Urinary bladder (tissue), 4 donors: ENCODE measurements around the gene LARGE1. TPM values are rescaled to one million over a fixed set of nuclear protein-coding genes. Genes with fewer than 3 reads are reported as not detected.
"Not testable (repeated sequence)": the region's sequence is repeated elsewhere in the genome, so short reads cannot be mapped to it uniquely, and the experiment has no call there.

Experiments
- DNase-seq: peaks from one replicate; pipeline ENCODE4 v3.0.0-alpha.2; 2015; ENCODE audit errors: extremely low spot score
- H3K27ac ChIP-seq: one replicate; pipeline ENCODE4 v1.5.1; 2013; ENCODE audit warnings: low read depth, mild to moderate bottlenecking, moderate library complexity
- H3K36me3 ChIP-seq: one replicate; pipeline ENCODE4 v1.6.1; 2013; ENCODE audit warnings: mild to moderate bottlenecking, moderate library complexity; ENCODE audit not compliant: insufficient read depth
- H3K4me1 ChIP-seq: one replicate; pipeline ENCODE4 v1.6.1; 2013; ENCODE audit warnings: mild to moderate bottlenecking, moderate library complexity; ENCODE audit not compliant: insufficient read depth
- H3K4me3 ChIP-seq: one replicate; pipeline ENCODE4 v1.5.1; 2013; ENCODE audit warnings: low read depth, low read length
- WGBS: extraction: QIAGEN DNeasy Blood & Tissue Kit; methylation state at CpG from one replicate; pipeline ENCODE4 v1.1.7; 2013; 5-methylcytosine and 5-hydroxymethylcytosine counted together
- polyA plus RNA-seq: library from polyadenylated mRNA; stranded (reverse); fragments of 200-250 nt; gene quantifications from one replicate; pipeline ENCODE4 v1.2.3, GENCODE V29; 2013
- total RNA-seq: library from RNA; depleted of rRNA; stranded (reverse); fragments of >200 nt; gene quantifications from one replicate; pipeline ENCODE4 v1.2.3, GENCODE V29; 2014
- donor health status: healthy with polysubstance abuse.
- donor health status: healthy.

Gene LARGE1
- total and polyA plus RNA-seq, 2 donors: 27.9 to 34.5 TPM

- Histone ChIP-seq H3K4me3 (no peak overlapping the region), H3K27ac (no peak overlapping the region), H3K4me1 (no peaks in the 10 kb centered on the region), H3K36me3 (no peaks in the 10 kb centered on the region)
- 43% methylated on average over 3 of the region's 3 CpGs for WGBS
- no peak for DNase-seq
Observed at GRCh38 chr22:33569559-33569958, 350.7 kb downstream of the LARGE1 start.

- 27% methylated on average over 4 of the region's 4 CpGs for WGBS
- DNase-seq: no peak
- no peak overlapping the region for H3K4me3 ChIP-seq
Observed at GRCh38 chr22:33569018-33569417, 351.3 kb downstream of the LARGE1 start.

GRCh38 chr22:33566495-33566894, 353.8 kb downstream of the LARGE1 start:
- H3K27ac ChIP-seq, DNase-seq, H3K4me1 ChIP-seq, H3K4me3 ChIP-seq, H3K36me3 ChIP-seq: not testable (repeated sequence)
- WGBS: 90% methylated on average over 6 of the region's 6 CpGs

More at GRCh38 chr22:33569018-33569417, 351.3 kb downstream of the LARGE1 start:
- Histone ChIP-seq H3K4me1 (no peaks in the 10 kb centered on the region), H3K27ac (no peak overlapping the region), H3K36me3 (no peaks in the 10 kb centered on the region)

GRCh38 chr22:33565580-33565995, 354.7 kb downstream of the LARGE1 start:
- WGBS: 96% methylated on average over 7 of the region's 7 CpGs
- Histone ChIP-seq H3K36me3 (no peaks in the 10 kb centered on the region), H3K4me3 (no peak overlapping the region), H3K27ac (no peak overlapping the region), H3K4me1 (no peaks in the 10 kb centered on the region)
- no peak for DNase-seq

- DNase-seq: no peak
- Histone ChIP-seq H3K36me3 (no peaks in the 10 kb centered on the region), H3K4me3 (no peak overlapping the region), H3K27ac (no peak overlapping the region), H3K4me1 (no peaks in the 10 kb centered on the region)
- 87% methylated on average over 6 of the region's 6 CpGs for WGBS
Observed at GRCh38 chr22:33564683-33565082, 355.6 kb downstream of the LARGE1 start.

- no peak overlapping the region for H3K4me3 ChIP-seq
- H3K4me1 ChIP-seq: no peaks in the 10 kb centered on the region
- WGBS: 80% methylated on average over 14 of the region's 14 CpGs
- H3K27ac ChIP-seq: no peak overlapping the region
- no peak for DNase-seq
- no peaks in the 10 kb centered on the region for H3K36me3 ChIP-seq
Observed at GRCh38 chr22:33563220-33563964, 356.9 kb downstream of the LARGE1 start.

- Histone ChIP-seq H3K4me3 (no peak overlapping the region), H3K36me3 (no peaks in the 10 kb centered on the region), H3K27ac (no peak overlapping the region), H3K4me1 (no peaks in the 10 kb centered on the region)
- 93% methylated on average over 6 of the region's 6 CpGs for WGBS
- DNase-seq: no peak
Observed at GRCh38 chr22:33562501-33562900, 357.8 kb downstream of the LARGE1 start.

- no peaks in the 10 kb centered on the region for H3K4me1 ChIP-seq
- WGBS: 97% methylated on average over 9 of the region's 9 CpGs
Observed at GRCh38 chr22:33561149-33561807, 359.0 kb downstream of the LARGE1 start.

GRCh38 chr22:33557836-33558235, 362.4 kb downstream of the LARGE1 start:
- Histone ChIP-seq H3K27ac (no peak overlapping the region), H3K4me1 (no peaks in the 10 kb centered on the region), H3K36me3 (no peaks in the 10 kb centered on the region), H3K4me3 (no peak overlapping the region)
- whole genome bisulfite sequencing: 90% methylated on average over 7 of the region's 7 CpGs
- DNase-seq: no peak

More at GRCh38 chr22:33561149-33561807, 359.0 kb downstream of the LARGE1 start:
- no peak for DNase-seq
- H3K4me3 ChIP-seq: no peak overlapping the region
- no peaks in the 10 kb centered on the region for H3K36me3 ChIP-seq
- no peak overlapping the region for H3K27ac ChIP-seq

GRCh38 chr22:33555814-33556522, 364.3 kb downstream of the LARGE1 start:
- Histone ChIP-seq H3K4me1 (no peaks in the 10 kb centered on the region), H3K27ac (no peak overlapping the region), H3K36me3 (no peaks in the 10 kb centered on the region), H3K4me3 (no peak overlapping the region)
- no peak for DNase-seq
- 90% methylated on average over 5 of the region's 5 CpGs for WGBS

- Histone ChIP-seq H3K27ac (no peak overlapping the region), H3K36me3 (no peaks in the 10 kb centered on the region), H3K4me3 (no peak overlapping the region), H3K4me1 (no peaks in the 10 kb centered on the region)
- no peak for DNase-seq
- 82% methylated on average over 5 of the region's 5 CpGs for WGBS
Observed at GRCh38 chr22:33553493-33553892, 366.8 kb downstream of the LARGE1 start.

- 63% methylated on average over 4 of the region's 4 CpGs for WGBS
- Histone ChIP-seq H3K4me1 (peaks cover 2% of the 10 kb centered on the region), H3K36me3 (no peaks in the 10 kb centered on the region)
Observed at GRCh38 chr22:33544707-33545106, 375.6 kb downstream of the LARGE1 start.

GRCh38 chr22:33542722-33543121, 377.6 kb downstream of the LARGE1 start:
- Histone ChIP-seq H3K4me1 (peaks cover 2% of the 10 kb centered on the region), H3K36me3 (no peaks in the 10 kb centered on the region), H3K27ac (no peak overlapping the region), H3K4me3 (no peak overlapping the region)
- DNase-seq: no peak
- WGBS: 98% methylated on average over 4 of the region's 4 CpGs

More at GRCh38 chr22:33544707-33545106, 375.6 kb downstream of the LARGE1 start:
- no peak overlapping the region for H3K27ac ChIP-seq
- H3K4me3 ChIP-seq: no peak overlapping the region
- no peak for DNase-seq

- 82% methylated on average over 3 of the region's 3 CpGs for WGBS
- Histone ChIP-seq H3K36me3 (no peaks in the 10 kb centered on the region), H3K4me3 (no peak overlapping the region), H3K27ac (no peak overlapping the region), H3K4me1 (peaks cover 2% of the 10 kb centered on the region)
- no peak for DNase-seq
Observed at GRCh38 chr22:33542153-33542552, 378.1 kb downstream of the LARGE1 start.
